CD4-positive, CD25-positive, alpha-beta regulatory T cell (primary cell): ENCODE results near the gene PPP2R5D. TPM values are rescaled to one million over a fixed set of nuclear protein-coding genes. Genes with fewer than 3 reads are reported as not detected.

Experiments used
- ATAC-seq, 2 donors: fragments of 150-1000 bp; cut with Tn5 transposase; one replicate each; pipeline ENCODE4 v1.10.0; 2021; ENCODE audit warnings: low read depth in 2 of 2, moderate number of reproducible peaks in 2 of 2, moderate library complexity in 1 of 2
- DNase-seq, 3 donors: peaks; one replicate each; pipeline versions ENCODE4 v3.0.0 to v3.0.0-alpha.2; 2012 to 2022; ENCODE audit warnings: mixed read lengths in 1 of 3
- H3K27ac ChIP-seq: one replicate; pipeline ENCODE4 v1.7.0; 2013; ENCODE audit warnings: mild to moderate bottlenecking, low read length; ENCODE audit not compliant: insufficient read depth, poor library complexity, severe bottlenecking
- H3K27me3 ChIP-seq: one replicate; pipeline ENCODE4 v1.7.0; 2013; ENCODE audit warnings: low read length; ENCODE audit not compliant: control insufficient read depth, insufficient read depth
- H3K36me3 ChIP-seq: one replicate; pipeline ENCODE4 v1.7.0; 2013; ENCODE audit warnings: mild to moderate bottlenecking, low read length, moderate library complexity; ENCODE audit not compliant: control insufficient read depth, insufficient read depth
- H3K4me1 ChIP-seq: 2 replicates; pipeline ENCODE4 v1.7.0; 2013; ENCODE audit warnings: mild to moderate bottlenecking, low read length; ENCODE audit not compliant: insufficient read depth, control insufficient read depth, poor library complexity, severe bottlenecking
- H3K4me3 ChIP-seq: one replicate; pipeline ENCODE4 v1.7.0; 2013; ENCODE audit warnings: low read depth, mild to moderate bottlenecking, low read length, moderate library complexity
- H3K9me3 ChIP-seq, 2 experiments: 1 replicate in 1 of 2; 2 replicates in 1 of 2; pipeline ENCODE4 v1.7.0; 2013; ENCODE audit warnings: low read length in 2 of 2, mild to moderate bottlenecking in 1 of 2, moderate library complexity in 1 of 2; ENCODE audit not compliant: control insufficient read depth in 2 of 2
- H3K27ac Mint-ChIP-seq, 3 donors: one replicate each; pipeline ENCODE4 v1.8.0; 2020 to 2022; ENCODE audit warnings: mild to moderate bottlenecking in 3 of 3, mixed read lengths in 3 of 3, moderate library complexity in 2 of 3
- H3K27me3 Mint-ChIP-seq: one replicate; pipeline ENCODE4 v1.8.0; 2022; ENCODE audit warnings: mild to moderate bottlenecking, mixed read lengths
- H3K36me3 Mint-ChIP-seq: one replicate; pipeline ENCODE4 v1.8.0; 2020; ENCODE audit warnings: mixed read lengths
- H3K4me1 Mint-ChIP-seq, 4 donors: one replicate each; pipeline ENCODE4 v1.8.0; 2020 to 2022; ENCODE audit warnings: mixed read lengths in 4 of 4, mild to moderate bottlenecking in 1 of 4
- H3K4me3 Mint-ChIP-seq, 4 donors: one replicate each; pipeline ENCODE4 v1.8.0; 2020 to 2022; ENCODE audit warnings: mild to moderate bottlenecking in 4 of 4, mixed read lengths in 4 of 4, moderate library complexity in 3 of 4
- H3K9me3 Mint-ChIP-seq, 7 donors: one replicate each; pipeline ENCODE4 v1.8.0; 2020 to 2022; ENCODE audit warnings: mixed read lengths in 7 of 7, mild to moderate bottlenecking in 3 of 7, moderate library complexity in 2 of 7
- polyA plus RNA-seq, 4 donors: library from polyadenylated mRNA; unstranded; fragments of 300-500 nt; fragmentation: Illumina TruSeq; gene quantifications; one replicate each; pipeline ENCODE4 v1.2.3, GENCODE V29; 2021
- total RNA-seq: library from RNA; stranded (reverse); gene quantifications from one replicate; pipeline ENCODE4 v1.2.3, GENCODE V29; 2022

PPP2R5D gene
- total and polyA plus RNA-seq, 5 donors from 2014 or later, result 23.0 to 35.4 (median 26.3) TPM

- H3K36me3 Mint-ChIP-seq, result peaks cover 8% of the 10 kb centered on the region
- H3K27me3 Mint-ChIP-seq, result no peaks in the 10 kb centered on the region
- H3K4me3 Mint-ChIP-seq, result peak overlapping the region in 1 of 4 donors; percentile 61
- Histone ChIP-seq H3K9me3 (no peaks in the 10 kb centered on the region), H3K4me1 (peaks cover 21% of the 10 kb centered on the region), H3K4me3 (no peak overlapping the region), H3K36me3 (peaks cover 7% of the 10 kb centered on the region), H3K27me3 (no peaks in the 10 kb centered on the region), H3K27ac (no peak overlapping the region)
- H3K27ac Mint-ChIP-seq, result peak overlapping the region in 2 of 3 donors; percentile 86 to 88
- peaks cover 16 to 42% (median 22%) of the 10 kb centered on the region in 4 donors for H3K4me1 Mint-ChIP-seq
- no peaks in the 10 kb centered on the region for H3K9me3 Mint-ChIP-seq
- DNase-seq (no peak), ATAC-seq (no peak)
These were observed 10.4 kb upstream of the PPP2R5D start for GRCh38 chr6:42973926-42974325.

- peaks cover 8% of the 10 kb centered on the region for H3K36me3 Mint-ChIP-seq
These were observed 9.4 kb upstream of the PPP2R5D start for GRCh38 chr6:42974919-42975505.

GRCh38 chr6:42978487-42978838, 5.9 kb upstream of the PPP2R5D start:
- Mint-ChIP-seq H3K9me3 (no peaks in the 10 kb centered on the region), H3K4me1 (peaks cover 18 to 61% (median 32%) of the 10 kb centered on the region in 4 donors), H3K27ac (peak overlapping the region in 2 of 3 donors; percentile 85 to 92), H3K4me3 (peak overlapping the region; percentile 81 to 94 (median 90)), H3K36me3 (peaks cover 8% of the 10 kb centered on the region), H3K27me3 (no peaks in the 10 kb centered on the region)
- ATAC-seq, result no peak
- H3K27ac ChIP-seq, result peak overlapping the region; percentile 96
- no peaks in the 10 kb centered on the region for H3K9me3 ChIP-seq
- H3K4me1 ChIP-seq, result peaks cover 32% of the 10 kb centered on the region
- peaks cover 4% of the 10 kb centered on the region for H3K36me3 ChIP-seq
- H3K27me3 ChIP-seq, result no peaks in the 10 kb centered on the region
- peak overlapping the region; percentile 68 for H3K4me3 ChIP-seq
- DNase-seq, result peak in 1 of 3 donors; percentile 16

More at GRCh38 chr6:42974919-42975505, 9.4 kb upstream of the PPP2R5D start:
- Histone ChIP-seq H3K9me3 (no peaks in the 10 kb centered on the region), H3K4me3 (no peak overlapping the region), H3K4me1 (peaks cover 29% of the 10 kb centered on the region), H3K27me3 (no peaks in the 10 kb centered on the region), H3K27ac (no peak overlapping the region), H3K36me3 (peaks cover 4% of the 10 kb centered on the region)
- DNase-seq (no peak), ATAC-seq (no peak)
- Mint-ChIP-seq H3K27me3 (no peaks in the 10 kb centered on the region), H3K4me1 (peaks cover 22 to 53% (median 30%) of the 10 kb centered on the region in 4 donors), H3K4me3 (peak overlapping the region in 2 of 4 donors; percentile 5 to 32), H3K9me3 (no peaks in the 10 kb centered on the region), H3K27ac (peak overlapping the region in 1 of 3 donors; percentile 46)

- no peaks in the 10 kb centered on the region for H3K9me3 Mint-ChIP-seq
- Histone ChIP-seq H3K27ac (peak within 1 kb of the TSS; percentile 96), H3K36me3 (peaks cover 1% of the 10 kb centered on the region), H3K4me3 (peak within 1 kb of the TSS; percentile 93), H3K9me3 (no peaks in the 10 kb centered on the region), H3K27me3 (no peaks in the 10 kb centered on the region), H3K4me1 (peaks cover 37% of the 10 kb centered on the region)
- peaks cover 20 to 62% (median 35%) of the 10 kb centered on the region in 4 donors for H3K4me1 Mint-ChIP-seq
- peaks cover 5% of the 10 kb centered on the region for H3K36me3 Mint-ChIP-seq
- ATAC-seq (peak; percentile 94 to 96), DNase-seq (peak; percentile 90 to 98 (median 94))
- no peaks in the 10 kb centered on the region for H3K27me3 Mint-ChIP-seq
- H3K27ac Mint-ChIP-seq, result peak within 1 kb of the TSS; percentile 95 to 99 (median 97)
- H3K4me3 Mint-ChIP-seq, result peak within 1 kb of the TSS; percentile 90 to 94 (median 92)
These were observed 5.4 kb upstream of the PPP2R5D start, which contains the start of gene PEX6 for GRCh38 chr6:42978839-42979522. TSS of gene PEX6 (minus strand) at chr6:42979181. CDS start at chr6:42979150, 31 bp downstream.

GRCh38 chr6:42979523-42980177, 4.7 kb upstream of the PPP2R5D start:
- peak overlapping the region; percentile 93 for H3K4me3 ChIP-seq
- peak in 1 of 3 donors; percentile 55 for DNase-seq

GRCh38 chr6:42981836-42982235, 2.5 kb upstream of the PPP2R5D start:
- no peaks in the 10 kb centered on the region for H3K36me3 ChIP-seq
- no peak overlapping the region for H3K27ac ChIP-seq
- peaks cover 2% of the 10 kb centered on the region for H3K36me3 Mint-ChIP-seq
- H3K27me3 Mint-ChIP-seq, result no peaks in the 10 kb centered on the region
- H3K4me1 Mint-ChIP-seq, result peaks cover 21 to 63% (median 43%) of the 10 kb centered on the region in 4 donors
- peak overlapping the region; percentile 3 to 9 (median 7) for H3K27ac Mint-ChIP-seq
- H3K4me3 Mint-ChIP-seq, result peak overlapping the region in 3 of 4 donors; percentile 45 to 77 (median 54)
- H3K9me3 ChIP-seq, result no peaks in the 10 kb centered on the region
- H3K4me1 ChIP-seq, result peaks cover 55% of the 10 kb centered on the region
- DNase-seq (no peak), ATAC-seq (no peak)
- no peak overlapping the region for H3K4me3 ChIP-seq
- H3K9me3 Mint-ChIP-seq, result no peaks in the 10 kb centered on the region
- no peaks in the 10 kb centered on the region for H3K27me3 ChIP-seq

More at GRCh38 chr6:42979523-42980177, 4.7 kb upstream of the PPP2R5D start:
- peak in 1 of 2 donors; percentile 8 for ATAC-seq
- Mint-ChIP-seq H3K9me3 (no peaks in the 10 kb centered on the region), H3K4me1 (peaks cover 23 to 63% (median 37%) of the 10 kb centered on the region in 4 donors), H3K27me3 (no peaks in the 10 kb centered on the region), H3K36me3 (peaks cover 4% of the 10 kb centered on the region), H3K4me3 (peak overlapping the region; percentile 90 to 93 (median 92)), H3K27ac (peak overlapping the region; percentile 95 to 99 (median 97))
- Histone ChIP-seq H3K9me3 (no peaks in the 10 kb centered on the region), H3K4me1 (peaks cover 38% of the 10 kb centered on the region), H3K27ac (peak overlapping the region; percentile 96), H3K27me3 (no peaks in the 10 kb centered on the region), H3K36me3 (no peaks in the 10 kb centered on the region)

- Mint-ChIP-seq H3K27ac (peak overlapping the region; percentile 66 to 93 (median 88)), H3K27me3 (no peaks in the 10 kb centered on the region), H3K4me3 (peak overlapping the region; percentile 93 to 96 (median 94)), H3K4me1 (peaks cover 19 to 63% (median 46%) of the 10 kb centered on the region in 4 donors), H3K36me3 (peaks cover 18% of the 10 kb centered on the region), H3K9me3 (no peaks in the 10 kb centered on the region)
- Histone ChIP-seq H3K4me1 (peaks cover 35% of the 10 kb centered on the region), H3K9me3 (no peaks in the 10 kb centered on the region), H3K4me3 (peak overlapping the region; percentile 84), H3K36me3 (peaks cover 27% of the 10 kb centered on the region), H3K27ac (peak overlapping the region; percentile 82), H3K27me3 (no peaks in the 10 kb centered on the region)
- DNase-seq (peak in 2 of 3 donors; percentile 14 to 50), ATAC-seq (no peak)
These were observed 630 bp downstream of the PPP2R5D start for GRCh38 chr6:42984924-42985475.
